K562 (cell line): ENCODE measurements around the gene LMO4. TPM values are rescaled to one million over a fixed set of nuclear protein-coding genes. Genes with fewer than 3 reads are reported as not detected.

ENCODE experiments used
- ATAC-seq: fragments of 200-7000 bp; cut with Tn5 transposase; 3 replicates; pipeline ENCODE4 v1.9.1; 2020; ENCODE audit warnings: moderate library complexity
- BruUV-seq: library from RNA; stranded (reverse); fragments of 400-500 nt; replicated peaks from 2 replicates; lab custom pipeline; 2021; lab: Mats Ljungman, UMichigan
- CTCF ChIA-PET: fragments of 300-600 bp; formaldehyde crosslinking; extraction: SDS; loops from one replicate; lab custom pipeline; 2021; ENCODE audit warnings: low intra/inter-chr PET ratio; lab: Yijun Ruan, JAX
- POLR2A ChIA-PET: fragments of 300-600, 350-650 bp; sonication (Branson Sonifier 250); formaldehyde crosslinking; extraction: SDS; loops from one replicate; lab custom pipeline; 2021; ENCODE audit warnings: antibody characterized with exemption, inconsistent platforms; lab: Yijun Ruan, JAX
- DNase-seq, 4 experiments: peaks; one replicate each; pipeline versions ENCODE4 v3.0.0 to v3.0.0-alpha.2; 2011 to 2018; ENCODE audit warnings: low spot score in 3 of 4, mixed read lengths in 3 of 4; ENCODE audit errors: extremely low read depth in 1 of 4
- FAIRE-seq: peaks from 2 replicates; lab custom pipeline; 2011; peaks lifted over from hg19 to GRCh38; lab: Jason Lieb, UNC
- H2AFZ ChIP-seq: 2 replicates; pipeline ENCODE4 v1.6.0; 2011; ENCODE audit warnings: low read depth, low read length, control low read depth, inconsistent platforms
- H3K27ac ChIP-seq: fragments of 200-600 bp; 3 replicates; pipeline ENCODE4 v1.8.0; 2011; ENCODE audit warnings: low read depth, mild to moderate bottlenecking, control low read depth, inconsistent platforms, low read length, moderate library complexity, mixed read lengths; ENCODE audit errors: extremely low read depth
- H3K27me3 ChIP-seq, 2 experiments: fragments of 300-600 bp in 1 of 2; 2 replicates in 1 of 2; 3 replicates in 1 of 2; pipeline versions ENCODE4 v1.6.0 to v1.8.0; 2011; ENCODE audit warnings: inconsistent platforms in 2 of 2, low read length in 2 of 2, mild to moderate bottlenecking in 1 of 2, mixed read lengths in 1 of 2, moderate library complexity in 1 of 2; ENCODE audit not compliant: control insufficient read depth in 2 of 2, insufficient read depth in 2 of 2
- H3K36me3 ChIP-seq: fragments of 300-600 bp; 3 replicates; pipeline ENCODE4 v1.8.0; 2011; ENCODE audit warnings: mild to moderate bottlenecking, low read length, inconsistent platforms; ENCODE audit not compliant: control insufficient read depth, insufficient read depth
- H3K4me1 ChIP-seq, 2 experiments: fragments of 200-600 bp in 1 of 2; replicated peaks in 1 of 2; 2 replicates in 1 of 2; 3 replicates in 1 of 2; pipeline versions ENCODE4 v1.5.1 to v1.8.0; 2011; ENCODE audit warnings: inconsistent platforms in 2 of 2, low read length in 2 of 2, mild to moderate bottlenecking in 1 of 2, mixed read lengths in 1 of 2, moderate library complexity in 1 of 2; ENCODE audit not compliant: control insufficient read depth in 2 of 2, insufficient read depth in 2 of 2
- H3K4me2 ChIP-seq: 2 replicates; pipeline ENCODE4 v1.6.1; 2011; ENCODE audit warnings: low read length, control low read depth, inconsistent platforms, mixed read lengths; ENCODE audit not compliant: insufficient read depth
- H3K4me3 ChIP-seq: fragments of 200-600 bp; sonication (generic), shearing (Covaris generic); 2 replicates; pipeline ENCODE4 v1.5.1; 2016; ENCODE audit warnings: control low read depth, inconsistent platforms
- H3K79me2 ChIP-seq: fragments of 200-600 bp; 3 replicates; pipeline ENCODE4 v1.8.0; 2011; ENCODE audit warnings: low read length, inconsistent platforms; ENCODE audit not compliant: control insufficient read depth, insufficient read depth
- H3K9ac ChIP-seq, 2 experiments: 2 replicates each; pipeline versions ENCODE4 v1.6.0 to v1.6.1; 2011; ENCODE audit warnings: low read depth in 2 of 2, low read length in 2 of 2, control low read depth in 1 of 2, inconsistent platforms in 1 of 2, mild to moderate bottlenecking in 1 of 2, mixed read lengths in 1 of 2; ENCODE audit not compliant: insufficient read depth in 1 of 2
- H3K9me1 ChIP-seq: one replicate; pipeline ENCODE4 v1.6.0; 2011; ENCODE audit warnings: inconsistent platforms, mild to moderate bottlenecking, low read length, moderate library complexity; ENCODE audit not compliant: control insufficient read depth, insufficient read depth
- H3K9me3 ChIP-seq: replicated peaks from 2 replicates; pipeline ENCODE4 v1.5.1; 2011; ENCODE audit warnings: low read depth, low read length, inconsistent platforms; ENCODE audit not compliant: control insufficient read depth, insufficient read depth
- H4K20me1 ChIP-seq: replicated peaks from 2 replicates; pipeline ENCODE4 v1.6.1; 2011; ENCODE audit warnings: low read length, inconsistent platforms, mixed read lengths; ENCODE audit not compliant: control insufficient read depth, insufficient read depth
- FOXK2 ChIP-seq, 2 experiments: fragments of 450-650 bp; IDR thresholded peaks in 1 of 2; conservative IDR thresholded peaks in 1 of 2; 2 replicates each; pipeline ENCODE4 v1.6.1; 2016; ENCODE audit warnings: low read depth in 2 of 2, mild to moderate bottlenecking in 1 of 2
- ILF3 ChIP-seq: fragments of 450-650 bp; IDR thresholded peaks from 2 replicates; pipeline ENCODE4 v1.6.1; 2018; ENCODE audit warnings: antibody characterized with exemption, mild to moderate bottlenecking, moderate library complexity, borderline replicate concordance
- MEF2A ChIP-seq: IDR thresholded peaks from 2 replicates; pipeline ENCODE4 v1.6.1; 2011; ENCODE audit warnings: low read depth, mild to moderate bottlenecking, low read length, moderate library complexity; ENCODE audit not compliant: control insufficient read depth
- NFATC3 ChIP-seq: fragments of 450-650 bp; IDR thresholded peaks from 2 replicates; pipeline ENCODE4 v1.6.1; 2017; ENCODE audit warnings: mild to moderate bottlenecking
- YBX1 ChIP-seq: fragments of 450-650 bp; IDR thresholded peaks from 2 replicates; pipeline ENCODE4 v1.7.1; 2016; ENCODE audit warnings: mild to moderate bottlenecking
- ZBTB9 ChIP-seq: fragments of 450-650 bp; formaldehyde crosslinking; IDR thresholded peaks from 2 replicates; pipeline ENCODE4 v1.4.0; 2020; ENCODE audit warnings: mild to moderate bottlenecking, moderate library complexity
- WGBS: fragments of 100-300 bp; shearing (Covaris generic); methylation state at CpG from one replicate; pipeline ENCODE4 v1.1.6; 2016; ENCODE audit warnings: low coverage, mixed read lengths; ENCODE audit not compliant: insufficient coverage; ENCODE audit errors: missing lambda C conversion rate; 5-methylcytosine and 5-hydroxymethylcytosine counted together
- in situ Hi-C: fragments of 300-500 bp; cut with MboI; formaldehyde crosslinking; loops from 4 replicates; pipeline ENCODE4 v1.15.0; 2018; ENCODE audit warnings: inconsistent platforms, mixed read lengths
- intact Hi-C: fragments of 100-400 bp; cut with micrococcal nuclease; formaldehyde crosslinking; loops from 2 replicates; pipeline ENCODE4 v1.14.2; 2022
- polyA plus RNA-seq, 8 experiments: library from polyadenylated mRNA; depleted of rRNA in 4 of 8; stranded (reverse) in 5 of 8; unstranded in 3 of 8; fragments of >200 nt; fragmentation: Nextera tagmentation in 2 of 8; fragmentation: Illumina TruSeq in 1 of 8; extraction: Ambion mirVana in 2 of 8; extraction: Trizol in 1 of 8; gene quantifications; 2 replicates each; pipeline versions ENCODE4 v1.2.1 to v1.2.3, GENCODE V29; 2011 to 2014; ENCODE audit warnings: inconsistent platforms in 1 of 8, missing spikeins in 1 of 8
- total RNA-seq, 7 experiments: library from RNA; depleted of rRNA in 6 of 7; stranded (reverse); fragments of >200 nt in 6 of 7; fragmentation: Illumina TruSeq in 2 of 7; extraction: Trizol in 2 of 7; gene quantifications; 2 replicates each; pipeline versions ENCODE4 v1.2.1 to v1.2.3, GENCODE V29; 2011 to 2021; ENCODE audit warnings: low replicate concordance in 1 of 7

Gene LMO4
- total and polyA plus RNA-seq, 9 of the 15 experiments (the other 6 are each of a cell fraction or from before 2014, with no cell fraction given) = 3.1 to 35.3 (median 22.4) TPM

- Histone ChIP-seq H3K9me3 (no peaks in the 10 kb centered on the region), H3K4me2 (no peak overlapping the region), H3K27ac (no peak overlapping the region), H3K36me3 (no peaks in the 10 kb centered on the region), H3K4me3 (no peak overlapping the region), H3K4me1 (no peaks in the 10 kb centered on the region), H3K9me1 (no peaks in the 10 kb centered on the region), H3K27me3 (peaks cover 0 to 3% of the 10 kb centered on the region in 2 experiments; a peak in 2 of 5 replicates), H3K79me2 (no peaks in the 10 kb centered on the region), H4K20me1 (no peaks in the 10 kb centered on the region), H2AFZ (no peak overlapping the region), H3K9ac (no peak overlapping the region)
- BruUV-seq = no TSS peak
- intact Hi-C loops = no loop called here
- ChIA-PET CTCF (no interaction called here), POLR2A (no interaction called here)
- no peak for TF ChIP-seq NFATC3
- no peak for TF ChIP-seq ILF3
- TF ChIP-seq ZBTB9 (CRISPR knock-in tag) = no peak
- TF ChIP-seq FOXK2 (conservative IDR thresholded peaks at IDR 0.05 in 1 of 2, IDR thresholded peaks at IDR 0.05 in 1 of 2; ENCODE audit: low read depth in 2 of 2) = no peak
- TF ChIP-seq YBX1 = no peak
- no peak for TF ChIP-seq MEF2A
- DNase-seq = no peak
- no peak for FAIRE-seq
- WGBS = 4% methylated on average over 7 of the region's 7 CpGs
- no peak for ATAC-seq
- in situ Hi-C loops = no loop called here
These were observed 63.8 kb downstream of the LMO4 start for GRCh38 chr1:87392248-87393192.
